H1 (cell line): ENCODE measurements around the gene DUSP9. TPM values are rescaled to one million over a fixed set of nuclear protein-coding genes. Genes with fewer than 3 reads are reported as not detected.

ENCODE experiments used
- CTCF ChIA-PET: fragments of 300-600 bp; sonication (Branson Sonifier 250); formaldehyde crosslinking; loops from one replicate; lab custom pipeline; 2021; ENCODE audit not compliant: partially characterized antibody; lab: Charles Lee
- POLR2A ChIA-PET: fragments of 300-600 bp; sonication (Branson Sonifier 250); formaldehyde crosslinking; loops from one replicate; lab custom pipeline; 2021; ENCODE audit warnings: inconsistent platforms; ENCODE audit not compliant: partially characterized antibody; lab: Charles Lee
- DNase-seq, 2 experiments: peaks; one replicate each; pipeline versions ENCODE4 v3.0.0 to v3.0.0-alpha.2; 2010 to 2022; ENCODE audit warnings: low spot score in 2 of 2, low read depth in 1 of 2, mixed read lengths in 1 of 2
- FAIRE-seq: peaks from 2 replicates; lab custom pipeline; 2011; peaks lifted over from hg19 to GRCh38; lab: Jason Lieb, UNC
- H2AFZ ChIP-seq: 2 replicates; pipeline ENCODE4 v1.8.1; 2012; ENCODE audit warnings: low read length, inconsistent platforms
- H2AK5ac ChIP-seq: 2 replicates; pipeline ENCODE4 v1.6.1; 2013; ENCODE audit warnings: low read depth, low read length
- H2BK120ac ChIP-seq: replicated peaks from 2 replicates; pipeline ENCODE3; 2013; ENCODE audit warnings: low read depth, low read length, inconsistent platforms
- H2BK12ac ChIP-seq: 2 replicates; pipeline ENCODE4 v1.6.1; 2013; ENCODE audit warnings: low read depth, low read length
- H2BK15ac ChIP-seq: 2 replicates; pipeline ENCODE4 v1.6.1; 2013; ENCODE audit warnings: low read length
- H2BK20ac ChIP-seq: 2 replicates; pipeline ENCODE4 v1.6.1; 2013; ENCODE audit warnings: low read length
- H2BK5ac ChIP-seq: 2 replicates; pipeline ENCODE4 v1.6.1; 2013; ENCODE audit warnings: low read depth, low read length
- H3K14ac ChIP-seq: 2 replicates; pipeline ENCODE4 v1.6.1; 2013; ENCODE audit warnings: inconsistent platforms; ENCODE audit not compliant: insufficient read length
- H3K18ac ChIP-seq: 2 replicates; pipeline ENCODE4 v1.6.1; 2013; ENCODE audit warnings: low read length; ENCODE audit errors: extremely low read depth
- H3K23ac ChIP-seq: 2 replicates; pipeline ENCODE4 v1.6.1; 2013; ENCODE audit warnings: inconsistent platforms; ENCODE audit not compliant: insufficient read length
- H3K23me2 ChIP-seq: 2 replicates; pipeline ENCODE4 v1.6.1; 2013; ENCODE audit warnings: low read depth, low read length
- H3K27ac ChIP-seq: 2 replicates; pipeline ENCODE4 v1.6.1; 2011; ENCODE audit warnings: low read depth, low read length, inconsistent platforms
- H3K27me3 ChIP-seq, 4 experiments: replicated peaks in 1 of 4; 1 replicate in 1 of 4; 2 replicates in 3 of 4; pipeline versions ENCODE4 v1.6.1 to v1.8.1; 2011 to 2013; ENCODE audit warnings: low read length in 3 of 4, mild to moderate bottlenecking in 3 of 4, inconsistent platforms in 2 of 4, mixed read lengths in 2 of 4, moderate library complexity in 1 of 4; ENCODE audit not compliant: control insufficient read depth in 3 of 4, insufficient read depth in 3 of 4; ENCODE audit errors: extremely low read depth in 1 of 4
- H3K36me3 ChIP-seq, 4 experiments: 2 replicates each; pipeline versions ENCODE4 v1.6.1 to v1.8.1; 2011 to 2013; ENCODE audit warnings: mild to moderate bottlenecking in 4 of 4, low read length in 3 of 4, moderate library complexity in 2 of 4, control low read depth in 1 of 4, inconsistent platforms in 1 of 4; ENCODE audit not compliant: insufficient read depth in 4 of 4, control insufficient read depth in 2 of 4
- H3K4ac ChIP-seq: replicated peaks from 2 replicates; pipeline ENCODE3; 2013; ENCODE audit warnings: low read length, low read depth, mixed read lengths, inconsistent platforms; ENCODE audit not compliant: insufficient read length
- H3K4me1 ChIP-seq, 4 experiments: replicated peaks in 1 of 4; 1 replicate in 1 of 4; 2 replicates in 3 of 4; pipeline versions ENCODE4 v1.6.1 to v1.8.1; 2011 to 2013; ENCODE audit warnings: low read length in 3 of 4, inconsistent platforms in 2 of 4, mixed read lengths in 1 of 4; ENCODE audit not compliant: insufficient read depth in 4 of 4, control insufficient read depth in 3 of 4
- H3K4me2 ChIP-seq, 2 experiments: 2 replicates each; pipeline versions ENCODE4 v1.6.1 to v1.8.1; 2011 to 2013; ENCODE audit warnings: low read depth in 2 of 2, low read length in 2 of 2, control low read depth in 1 of 2, inconsistent platforms in 1 of 2, mild to moderate bottlenecking in 1 of 2; ENCODE audit not compliant: insufficient read depth in 1 of 2
- H3K4me3 ChIP-seq, 4 experiments: fragments of 200-600, 300-600 bp in 1 of 4; sonication (generic), shearing (Covaris generic), sonication (Bioruptor Twin) in 1 of 4; 2 replicates each; pipeline versions ENCODE4 v1.5.1 to v1.8.1; 2011 to 2016; ENCODE audit warnings: low read length in 4 of 4, low read depth in 3 of 4, control low read depth in 2 of 4, inconsistent platforms in 2 of 4, mild to moderate bottlenecking in 2 of 4, mixed read lengths in 1 of 4, moderate library complexity in 1 of 4; ENCODE audit not compliant: insufficient read depth in 2 of 4; ENCODE audit errors: extremely low read depth in 1 of 4
- H3K56ac ChIP-seq: replicated peaks from 2 replicates; pipeline ENCODE3; 2013; ENCODE audit warnings: low read depth, mild to moderate bottlenecking, mixed read lengths, low read length, inconsistent platforms; ENCODE audit not compliant: insufficient read length
- H3K79me1 ChIP-seq: 2 replicates; pipeline ENCODE4 v1.6.1; 2013; ENCODE audit warnings: low read depth, low read length, control low read depth
- H3K79me2 ChIP-seq, 2 experiments: 2 replicates each; pipeline versions ENCODE4 v1.6.1 to v1.8.1; 2012 to 2013; ENCODE audit warnings: low read length in 2 of 2, mild to moderate bottlenecking in 2 of 2, inconsistent platforms in 1 of 2; ENCODE audit not compliant: insufficient read depth in 2 of 2, control insufficient read depth in 1 of 2
- H3K9ac ChIP-seq, 4 experiments: replicated peaks in 1 of 4; 1 replicate in 1 of 4; 2 replicates in 3 of 4; pipeline versions ENCODE4 v1.6.1 to v1.8.1; 2011 to 2013; ENCODE audit warnings: low read depth in 3 of 4, low read length in 3 of 4, control low read depth in 2 of 4, mild to moderate bottlenecking in 2 of 4, moderate library complexity in 2 of 4, inconsistent platforms in 1 of 4; ENCODE audit errors: extremely low read depth in 1 of 4
- H3K9me3 ChIP-seq, 2 experiments: 2 replicates each; pipeline versions ENCODE4 v1.6.1 to v1.8.1; 2012 to 2013; ENCODE audit warnings: mild to moderate bottlenecking in 2 of 2, moderate library complexity in 2 of 2, control low read depth in 1 of 2, inconsistent platforms in 1 of 2, low read depth in 1 of 2, low read length in 1 of 2, mixed read lengths in 1 of 2; ENCODE audit not compliant: insufficient read depth in 2 of 2
- H4K20me1 ChIP-seq, 2 experiments: replicated peaks in 1 of 2; 2 replicates each; pipeline versions ENCODE3 to v1.8.1; 2011 to 2013; ENCODE audit warnings: inconsistent platforms in 2 of 2, low read length in 2 of 2, mild to moderate bottlenecking in 1 of 2; ENCODE audit not compliant: insufficient read depth in 2 of 2, control insufficient read depth in 1 of 2
- H4K5ac ChIP-seq: 2 replicates; pipeline ENCODE4 v1.6.1; 2013; ENCODE audit warnings: low read length, low read depth, mixed read lengths, inconsistent platforms; ENCODE audit not compliant: insufficient read length
- H4K8ac ChIP-seq: 2 replicates; pipeline ENCODE4 v1.8.0; 2013; ENCODE audit warnings: mild to moderate bottlenecking, moderate library complexity, low read length, inconsistent platforms; ENCODE audit not compliant: insufficient read depth; ENCODE audit errors: extremely low read depth
- H4K91ac ChIP-seq: replicated peaks from 2 replicates; pipeline ENCODE3; 2013; ENCODE audit warnings: low read length, mixed read lengths, inconsistent platforms; ENCODE audit not compliant: insufficient read length
- CHD2 ChIP-seq: IDR thresholded peaks from 2 replicates; pipeline ENCODE4 v1.6.1; 2012; ENCODE audit warnings: low read length, improper control_type of control experiment
- CTBP2 ChIP-seq: IDR thresholded peaks from 2 replicates; pipeline ENCODE4 v1.7.0; 2011; ENCODE audit warnings: borderline replicate concordance, mild to moderate bottlenecking, moderate library complexity, mixed read lengths, low read length; ENCODE audit not compliant: insufficient read depth, insufficient read length
- CTCF ChIP-seq, 3 experiments: IDR thresholded peaks; 1 replicate in 2 of 3; 2 replicates in 1 of 3; pipeline versions ENCODE4 v1.5.1 to v1.6.1; 2011; ENCODE audit warnings: low read length in 3 of 3, mild to moderate bottlenecking in 3 of 3, inconsistent platforms in 2 of 3, low read depth in 1 of 3, moderate library complexity in 1 of 3; ENCODE audit not compliant: insufficient read depth in 1 of 3; ENCODE audit errors: control extremely low read depth in 1 of 3
- HDAC6 ChIP-seq: IDR thresholded peaks from one replicate; pipeline ENCODE4 v1.7.1; 2012; ENCODE audit warnings: low read depth, mild to moderate bottlenecking, inconsistent platforms, low read length, moderate library complexity
- KDM1A ChIP-seq: fragments of 200-600, 300-600 bp; sonication (generic); IDR thresholded peaks from 2 replicates; pipeline ENCODE4 v1.7.1; 2016; ENCODE audit warnings: mild to moderate bottlenecking, low read length, borderline replicate concordance
- RFX5 ChIP-seq: IDR thresholded peaks from 2 replicates; pipeline ENCODE4 v1.6.1; 2011; ENCODE audit warnings: low read depth, low read length, improper control_type of control experiment, borderline replicate concordance
- RNF2 ChIP-seq: fragments of 200-900, 300-1000 bp; sonication (generic); IDR thresholded peaks from 2 replicates; pipeline ENCODE4 v1.7.1; 2016; ENCODE audit warnings: borderline replicate concordance, low read depth, mild to moderate bottlenecking, antibody characterized with exemption, low read length; ENCODE audit not compliant: poor library complexity, severe bottlenecking; ENCODE audit errors: missing control alignments
- SP4 ChIP-seq: IDR thresholded peaks from 2 replicates; pipeline ENCODE4 v1.6.1; 2012; ENCODE audit warnings: low read length, inconsistent platforms
- TCF12 ChIP-seq: IDR thresholded peaks from 2 replicates; pipeline ENCODE4 v1.6.1; 2011; ENCODE audit warnings: low read depth, mild to moderate bottlenecking, low read length
- WGBS, 2 experiments: shearing (Covaris generic) in 1 of 2; methylation state at CpG; one replicate each; pipeline versions ENCODE4 v1.1.6 to v1.1.7; 2013 to 2015; ENCODE audit warnings: low lambda C conversion rate in 2 of 2, mixed read lengths in 2 of 2, inconsistent platforms in 1 of 2, low coverage in 1 of 2, missing lambda C conversion rate in 1 of 2; ENCODE audit not compliant: insufficient replicate concordance in 2 of 2, insufficient coverage in 1 of 2, insufficient read length in 1 of 2; ENCODE audit errors: extremely low coverage in 1 of 2, missing lambda C conversion rate in 1 of 2; 5-methylcytosine and 5-hydroxymethylcytosine counted together
- polyA plus RNA-seq, 7 experiments: library from polyadenylated mRNA; depleted of rRNA in 3 of 7; stranded (reverse) in 5 of 7; unstranded in 2 of 7; fragments of >200 nt in 5 of 7; fragments of 200-250 nt in 2 of 7; gene quantifications; 1 replicate in 5 of 7; 2 replicates in 1 of 7; 4 replicates in 1 of 7; pipeline versions ENCODE4 v1.2.1 to v1.2.3, GENCODE V29; 2011 to 2013; ENCODE audit warnings: missing spikeins in 2 of 7, mixed read lengths in 2 of 7
- total RNA-seq: library from RNA; stranded (reverse); fragmentation: NEBNext Ultra II Directional; extraction: Animal tissue kit (Norgen Biotek cat#: 25700); gene quantifications from 2 replicates; pipeline ENCODE4 v1.2.1, GENCODE V29; 2021

The DUSP9 gene
- total and polyA plus RNA-seq, 2 of the 8 experiments (the other 6 are each of a cell fraction or from before 2014, with no cell fraction given), result 0.80 to 1.1 TPM

- no peak for FAIRE-seq
- TF ChIP-seq RNF2 (no peak), KDM1A (no peak), RFX5 (no peak), HDAC6 (no peak), CHD2 (no peak), SP4 (no peak), CTCF (IDR thresholded peaks at IDR 0.05; ENCODE audit: control extremely low read depth in 1 of 3, insufficient read depth in 1 of 3, low read depth in 1 of 3, low read length in 3 of 3) (peak in 2 of 3 experiments; percentile 54 to 85; a peak in 3 of 4 replicates), CTBP2 (no peak), TCF12 (0 out of 2 replicates have a peak, but pooled peaks have one; percentile 20)
These were observed 2.3 kb downstream of the DUSP9 start for GRCh38 chrX:153649178-153649914.

More at GRCh38 chrX:153649178-153649914, 2.3 kb downstream of the DUSP9 start:
- Histone ChIP-seq H3K9me3 (no peaks in the 10 kb centered on the region), H3K9ac (no peak overlapping the region), H3K14ac (no peak overlapping the region), H3K56ac (no peak overlapping the region), H4K20me1 (peaks cover 0 to 10% of the 10 kb centered on the region in 2 experiments), H2AFZ (no peak overlapping the region), H2BK15ac (no peak overlapping the region), H2BK20ac (no peak overlapping the region), H2BK12ac (no peak overlapping the region), H3K18ac (no peak overlapping the region), H3K27ac (no peak overlapping the region), H4K8ac (no peak overlapping the region), H3K27me3 (peaks cover 47 to 51% (median 50%) of the 10 kb centered on the region in 4 experiments), H4K5ac (no peak overlapping the region), H3K4me3 (no peak overlapping the region), H3K36me3 (peaks cover 0 to 4% (median 0%) of the 10 kb centered on the region in 4 experiments; a peak in 1 of 8 replicates), H2BK5ac (no peak overlapping the region), H4K91ac (no peak overlapping the region), H2BK120ac (no peak overlapping the region), H3K23ac (no peak overlapping the region), H3K79me2 (no peaks in the 10 kb centered on the region), H3K4me2 (no peak overlapping the region), H3K23me2 (no peaks in the 10 kb centered on the region; the same call in 1 of the 2 replicates), H3K4ac (no peak overlapping the region), H3K4me1 (peaks cover 0 to 10% (median 2%) of the 10 kb centered on the region in 4 experiments; a peak in 4 of 7 replicates), H2AK5ac (no peak overlapping the region), H3K79me1 (no peaks in the 10 kb centered on the region)
- ChIA-PET POLR2A (interaction anchor here (0.9 to 1.4 kb wide), 2 partner anchors 26 to 49 kb away, joined by 3 read pairs; no protein-coding TSS in a partner anchor), CTCF (interaction anchor here (1.1 to 28.7 kb wide), 15 partner anchors 4 to 210 kb away, joined by 3 to 408 read pairs (median 12); partner anchors contain the start of genes DUSP9 and PLXNB3)
- 77% methylated on average over 21 of the region's 26 CpGs; no CpG with 5 or more reads in 1 of the 2 experiments for WGBS, 2 experiments
- peak in 1 of 2 experiments; percentile 63 for DNase-seq
